ENCODE results near the gene PCDH9.
"Not testable (repeated sequence)": the region's sequence is repeated elsewhere in the genome, so short reads cannot be mapped to it uniquely, and the experiment has no call there.

PCDH9 gene

DNA sequence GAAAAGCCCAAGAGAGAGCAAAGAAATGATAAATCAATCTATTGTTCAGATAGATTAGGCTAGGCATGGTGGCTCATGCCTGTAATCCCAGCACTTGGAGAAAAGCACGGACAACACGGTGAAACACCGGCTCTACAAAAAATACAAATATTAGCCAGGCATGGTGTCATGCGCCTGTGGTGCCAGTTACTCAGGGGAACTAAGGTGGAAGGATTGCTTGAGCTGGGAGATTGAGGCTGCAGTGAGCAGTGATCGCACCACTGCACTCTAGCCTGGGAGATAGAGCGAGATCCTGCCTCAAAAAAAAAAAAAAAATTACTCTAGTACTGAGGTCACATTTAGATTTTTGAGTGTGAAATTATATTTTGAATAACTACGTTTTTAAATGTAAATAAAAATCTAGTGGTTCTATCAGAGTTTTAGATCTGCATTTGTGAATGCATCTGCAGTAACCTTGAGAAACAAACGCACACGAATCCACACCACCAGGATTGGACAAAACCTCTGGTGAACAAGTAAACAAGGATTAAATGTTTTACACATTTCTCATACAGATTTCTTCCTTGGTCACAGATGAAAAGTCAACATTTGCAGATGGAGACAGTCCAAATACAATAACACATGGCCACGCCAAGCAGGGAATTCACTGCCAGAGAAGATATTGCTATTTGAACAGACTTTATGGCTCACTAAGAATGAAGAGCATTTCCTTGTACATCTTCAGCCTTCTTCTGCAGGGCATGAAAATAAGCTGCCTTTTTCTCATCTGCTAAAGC lies 917.6 kb downstream of the PCDH9 start:
- no peak for DNase-seq

DNA sequence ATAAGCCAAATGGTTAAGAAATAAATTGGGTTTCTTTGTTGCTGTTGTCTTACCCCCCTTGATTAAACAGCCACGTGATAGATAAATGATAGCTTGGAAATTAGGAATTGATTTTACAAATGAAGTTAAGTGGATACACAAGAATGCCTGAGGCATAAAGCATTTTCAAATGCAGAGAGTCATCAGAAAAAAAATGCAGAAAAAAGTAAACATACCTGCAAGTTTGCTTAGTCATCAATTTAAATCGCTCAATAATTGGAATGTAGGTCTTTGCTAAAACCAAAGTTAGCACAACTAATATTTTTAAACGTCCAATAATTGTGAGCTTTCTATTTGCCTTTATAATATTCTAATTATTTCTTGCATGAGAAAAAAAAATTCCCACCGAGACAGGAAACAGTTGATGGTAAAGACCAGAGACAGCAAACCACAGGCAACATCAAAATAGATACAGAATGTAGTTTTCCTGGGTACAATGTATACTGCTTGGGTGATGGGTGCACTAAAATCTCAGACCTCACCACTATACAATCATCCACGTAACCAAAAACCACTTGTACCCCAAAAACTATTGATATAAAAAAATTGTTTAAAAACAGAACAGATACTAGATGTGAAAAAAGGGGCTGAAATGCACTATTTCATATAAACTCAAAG lies 924.0 kb downstream of the PCDH9 start:
- DNase-seq, result no peak

DNA sequence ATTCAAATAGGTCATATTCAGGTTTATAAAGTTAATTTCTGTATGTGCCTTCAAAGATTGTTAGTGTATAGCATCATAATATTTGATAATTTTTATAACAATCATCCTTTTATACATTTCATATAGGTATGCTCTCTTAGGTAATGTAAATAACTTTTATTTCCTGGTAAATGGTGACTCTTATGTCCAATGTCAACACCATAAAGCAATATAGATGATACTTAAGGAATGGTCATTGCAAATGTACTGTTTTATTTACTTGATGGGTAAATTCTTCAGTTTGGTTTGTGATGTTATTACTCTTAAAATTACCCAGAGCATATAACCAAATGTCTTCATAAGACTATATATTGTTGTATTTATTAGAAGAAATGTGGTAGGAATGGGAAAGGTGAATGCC lies 928.7 kb downstream of the PCDH9 start:
- DNase-seq, result no peak

DNA sequence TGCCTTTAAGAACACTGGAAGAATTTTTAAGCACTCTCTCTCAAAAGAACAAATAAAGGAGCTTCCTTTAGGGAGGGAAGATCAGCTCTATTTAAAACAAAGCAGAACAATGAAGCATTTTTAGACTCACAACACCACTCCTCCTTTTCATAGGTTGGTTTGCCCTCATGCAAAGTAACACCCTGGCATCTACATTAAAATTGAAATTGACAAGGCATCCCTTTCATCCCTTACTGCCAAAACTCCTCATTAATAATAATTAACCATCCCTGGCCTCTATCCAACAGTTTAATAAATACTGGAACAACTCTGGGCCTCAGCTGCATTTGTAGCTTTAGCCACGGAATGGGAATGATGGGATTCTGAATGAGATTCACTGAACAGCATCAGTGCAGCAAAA lies 929.1 kb downstream of the PCDH9 start:
- DNase-seq, result no peak

DNA sequence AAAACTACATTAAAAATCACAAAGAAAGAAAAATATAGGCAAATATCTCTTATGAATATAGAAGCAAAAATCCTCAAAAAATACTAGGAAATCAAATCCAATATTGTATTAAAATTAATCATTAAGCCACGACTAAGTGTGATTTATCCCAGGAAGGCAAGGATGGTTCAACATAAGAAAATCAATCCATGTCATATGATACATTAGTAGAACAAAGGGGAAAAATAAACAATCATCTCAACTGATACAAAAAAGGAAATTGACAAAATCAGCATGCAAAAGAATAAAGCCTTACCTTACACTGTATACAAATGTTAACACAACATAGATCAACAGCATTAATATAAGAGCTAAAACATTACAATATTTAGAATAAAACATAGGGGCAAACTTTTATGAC lies 933.3 kb downstream of the PCDH9 start:
- no peak for DNase-seq

DNA sequence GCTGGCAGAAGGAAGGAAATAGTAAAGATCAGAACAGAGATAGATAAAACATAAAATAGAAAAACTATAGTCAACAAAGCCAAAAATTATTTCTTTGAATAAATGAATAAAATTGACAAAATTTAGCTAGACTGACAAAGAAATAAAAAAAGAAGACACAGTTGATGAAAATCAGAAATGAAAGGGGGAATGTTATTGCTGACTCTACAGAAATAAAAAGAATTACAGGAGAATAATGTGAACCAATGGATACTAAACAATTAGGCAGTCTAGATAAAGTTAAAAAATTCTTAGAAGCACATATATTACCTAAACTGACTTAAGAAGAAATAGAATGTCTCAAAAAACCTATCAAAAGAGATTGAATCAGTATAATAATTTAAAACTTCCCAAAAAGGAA lies 933.8 kb downstream of the PCDH9 start:
- no peak for DNase-seq

DNA sequence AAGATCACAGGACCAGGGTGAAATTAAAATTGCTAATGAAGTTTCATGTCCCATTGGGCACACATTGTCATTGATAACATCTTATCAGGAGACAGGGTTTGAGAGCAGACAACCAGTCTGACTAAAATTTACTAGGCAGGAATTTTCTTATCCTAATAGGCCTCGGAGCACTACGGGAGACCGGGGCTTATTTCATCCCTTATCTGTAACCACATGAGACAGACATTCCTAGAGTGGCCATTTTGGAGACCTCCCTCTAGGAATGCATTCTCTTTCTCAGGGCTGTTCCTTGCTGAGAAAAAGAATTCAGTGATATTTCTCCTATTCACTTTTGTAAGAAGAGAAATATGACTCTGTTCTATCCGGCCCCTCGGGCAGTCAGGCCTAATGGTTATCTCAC lies 943.3 kb downstream of the PCDH9 start:
- DNase-seq, result not testable (repeated sequence)

DNA sequence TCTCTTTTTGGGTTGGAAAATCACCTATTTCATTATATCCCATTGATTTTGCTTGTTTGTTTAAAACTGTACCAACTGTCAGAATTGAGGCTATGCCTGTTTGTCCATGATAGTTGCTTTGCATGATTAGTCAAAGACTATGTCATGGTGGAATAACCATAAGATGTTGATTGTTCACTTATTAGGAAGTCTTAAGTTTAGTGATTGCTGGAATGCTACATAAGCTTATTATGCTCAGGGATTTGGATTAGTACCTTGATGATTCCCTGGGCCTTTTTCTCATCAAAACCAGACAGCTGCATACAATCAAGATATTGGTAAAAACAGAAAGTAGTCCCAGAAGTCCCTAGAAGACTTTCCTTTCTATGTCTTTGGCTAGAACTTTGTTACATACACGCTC lies 954.7 kb downstream of the PCDH9 start:
- no peak for DNase-seq

DNA sequence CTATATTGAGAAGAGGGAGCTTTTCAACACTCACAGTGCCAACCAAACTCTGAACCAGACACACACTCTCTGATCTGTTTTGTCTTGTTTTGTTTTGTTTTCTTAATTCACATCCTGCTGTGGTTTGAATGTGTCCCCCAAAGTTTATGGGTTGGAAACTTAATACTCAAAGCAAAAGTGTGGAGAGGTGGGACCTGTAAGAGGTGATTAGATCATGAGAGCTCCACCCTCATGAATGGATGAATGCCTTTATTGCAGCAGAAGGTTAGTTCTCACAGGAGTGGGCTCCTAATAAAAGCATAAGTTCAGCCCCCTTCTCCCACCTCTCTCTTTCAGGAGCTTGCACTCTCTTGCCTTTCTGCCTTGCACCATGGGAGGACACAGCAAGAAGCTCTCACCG lies 957.1 kb downstream of the PCDH9 start:
- no peak for DNase-seq

DNA sequence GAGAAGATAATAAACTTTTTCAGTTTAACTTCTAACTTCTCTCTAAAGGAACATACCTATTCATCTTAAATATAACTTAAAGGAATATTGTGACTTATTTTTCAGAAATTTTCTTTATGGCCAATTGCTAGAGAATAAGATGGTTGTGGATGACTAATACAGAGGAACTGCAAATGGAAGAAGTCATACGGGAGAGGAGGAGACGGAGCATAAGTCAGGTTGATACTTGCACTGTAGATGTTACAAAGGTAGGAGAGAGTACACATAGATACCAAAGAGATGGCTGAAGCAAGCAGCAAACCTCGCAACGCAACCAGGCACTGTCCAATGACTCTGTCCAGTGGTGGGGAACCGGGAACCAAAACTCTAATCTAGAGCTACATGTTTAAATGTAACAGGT lies 963.4 kb downstream of the PCDH9 start:
- no peak for DNase-seq

DNA sequence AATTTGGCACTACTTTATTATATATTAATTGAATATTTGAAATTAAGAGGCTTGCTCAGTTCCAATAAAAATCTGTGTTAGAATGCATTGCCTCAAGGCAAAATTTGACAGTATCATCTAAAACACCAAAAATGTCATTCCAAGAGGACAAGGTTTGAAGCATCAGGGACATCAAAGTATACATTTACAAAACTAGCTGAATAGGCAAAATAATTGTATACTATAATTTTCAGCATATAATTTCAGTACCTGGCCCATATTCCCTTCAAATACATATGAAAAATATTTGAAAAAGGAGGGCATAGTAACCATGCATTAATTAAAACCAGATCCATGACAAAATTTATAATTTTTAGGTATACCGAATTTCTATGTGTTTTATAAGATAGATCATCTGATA lies 963.8 kb downstream of the PCDH9 start:
- DNase-seq, result no peak

DNA sequence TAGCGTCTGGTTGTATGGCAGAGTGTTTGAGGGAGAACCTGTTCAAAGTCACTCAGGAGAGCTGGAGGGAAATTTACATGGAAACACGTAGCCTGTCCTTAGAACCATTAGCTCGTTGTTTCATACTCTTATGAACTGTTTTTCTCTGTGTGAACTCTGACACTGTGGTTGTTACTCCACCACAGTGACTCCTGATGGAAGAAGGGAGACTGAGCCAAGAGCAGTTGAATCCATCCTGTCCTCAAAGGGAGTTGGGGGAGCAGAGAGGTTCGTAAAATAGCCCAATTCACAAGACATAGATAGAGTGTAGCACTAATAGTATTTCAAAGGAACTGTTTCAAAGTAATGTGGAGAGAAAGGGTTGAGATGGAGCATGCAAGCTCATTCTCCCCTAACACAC lies 964.8 kb downstream of the PCDH9 start:
- no peak for DNase-seq

DNA sequence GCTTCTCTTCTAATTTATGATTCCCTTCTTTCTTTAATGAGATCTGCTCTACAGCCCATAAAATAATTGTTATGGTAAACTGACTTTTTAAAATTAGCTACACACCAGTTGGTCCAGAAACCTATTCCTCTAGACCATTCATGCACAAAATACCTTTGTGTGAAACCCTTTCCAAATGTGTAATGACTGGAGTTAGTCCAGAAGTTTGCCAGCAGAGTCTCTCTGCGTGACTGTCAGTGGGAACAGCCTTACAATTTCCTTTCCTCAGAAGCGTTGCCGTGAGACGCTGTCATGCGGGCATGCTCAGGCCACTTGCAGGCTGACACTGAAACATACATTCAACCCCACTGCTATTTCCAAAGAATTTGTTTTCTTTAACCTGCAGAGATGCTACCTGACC lies 965.2 kb downstream of the PCDH9 start:
- no peak for DNase-seq

DNA sequence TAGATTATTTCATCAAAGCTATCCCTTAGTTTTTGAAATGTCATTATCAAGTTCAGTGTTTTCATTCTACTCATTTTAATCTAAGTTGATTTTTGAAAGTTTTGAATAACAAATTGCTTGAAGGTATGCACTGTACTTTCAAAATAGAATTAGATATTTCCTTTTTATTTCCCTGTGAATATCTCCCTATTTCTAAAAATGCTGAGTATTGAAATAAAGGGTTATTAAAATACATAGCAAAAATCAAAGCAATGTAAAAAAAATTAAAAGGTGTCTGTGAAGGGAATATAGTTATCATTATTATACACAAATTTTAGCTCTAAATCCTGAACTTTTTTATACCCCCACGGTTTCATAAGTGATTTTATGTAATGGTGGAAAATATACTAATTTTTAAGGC lies 967.8 kb downstream of the PCDH9 start:
- DNase-seq, result no peak

DNA sequence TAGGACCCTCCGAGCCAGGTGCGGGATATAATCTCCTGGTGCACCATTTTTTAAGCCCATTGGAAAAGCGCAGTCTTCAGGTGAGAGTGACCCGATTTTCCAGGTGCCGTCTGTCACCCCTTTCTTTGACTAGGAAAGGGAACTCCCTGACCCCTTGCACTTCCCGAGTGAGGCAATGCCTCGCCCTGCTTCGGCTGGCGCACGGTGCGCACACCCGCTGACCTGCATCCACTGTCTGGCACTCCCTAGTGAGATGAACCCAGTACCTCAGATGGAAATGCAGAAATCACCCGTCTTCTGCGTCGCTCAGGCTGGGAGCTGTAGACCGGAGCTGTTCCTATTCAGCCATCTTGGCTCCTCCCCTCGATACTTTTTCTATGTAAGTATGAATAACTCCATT lies 970.7 kb downstream of the PCDH9 start:
- DNase-seq, result not testable (repeated sequence)

Data from stimulated activated CD4-positive, alpha-beta T cell treated with anti-CD3 and anti-CD28 coated beads, Interleukin-2, amount 100 ng/mL, for 48 hours (primary cell).